ENCODE data around the gene EGLN2. TPM values are rescaled to one million over a fixed set of nuclear protein-coding genes. Genes with fewer than 3 reads are reported as not detected.

EGLN2 gene
- total and polyA plus RNA-seq, 2 of the 4 experiments (the other 2 are of a cell fraction), result 54.1 to 60.2 TPM

- peak; percentile 98 for TF ChIP-seq MAZ (IDR thresholded peaks at IDR 0.05; ENCODE audit: borderline replicate concordance, low read depth, low read length)
- no peak for TF ChIP-seq RFX5 (IDR thresholded peaks at IDR 0.05; ENCODE audit: low read depth, low read length)
Measured at GRCh38 chr19:40806423-40807146, 7.6 kb downstream of the EGLN2 start (continued).

GRCh38 chr19:40807147-40808020 is 8.4 kb downstream of the EGLN2 start:
- peak overlapping the region; percentile 9 for H2AFZ ChIP-seq (replicated peaks; ENCODE audit: low read length, poor library complexity)
- no peaks in the 10 kb centered on the region for H3K27me3 ChIP-seq (ENCODE audit: control insufficient read depth, insufficient read depth, low read length)
- in situ Hi-C loops (cut with MboI; ENCODE audit: low sequenced_read_pairs) (loop anchor here (5.0 kb wide), 1 partner anchor 145 kb away; no protein-coding TSS in a partner anchor), intact Hi-C loops (cut with micrococcal nuclease) (loop anchor here (5.0 kb wide), 1 partner anchor 145 kb away; no protein-coding TSS in a partner anchor), dilution Hi-C loops (cut with HindIII; ENCODE audit: low sequenced_read_pairs, unreplicated experiment) (no loop called here)
- H2BK5ac ChIP-seq (ENCODE audit: low read depth, low read length, poor library complexity, severe bottlenecking), result no peak overlapping the region
- no peak overlapping the region for H3K23ac ChIP-seq (ENCODE audit: low read depth, low read length)
- H3K36me3 ChIP-seq (ENCODE audit: control insufficient read depth, insufficient read depth, low read length), result peaks cover 55% of the 10 kb centered on the region
- peaks cover 73% of the 10 kb centered on the region for H4K20me1 ChIP-seq (ENCODE audit: insufficient read depth, low read length)
- H4K91ac ChIP-seq (ENCODE audit: insufficient read depth, low read depth, low read length), result no peak overlapping the region
- H3K4me3 ChIP-seq (ENCODE audit: insufficient read depth, low read depth, low read length), result no peak overlapping the region
- no peak overlapping the region for H3K9ac ChIP-seq (ENCODE audit: low read depth, low read length)
- H2AK5ac ChIP-seq (ENCODE audit: low read depth, low read length), result no peak overlapping the region
- no peak overlapping the region for H3K14ac ChIP-seq (replicated peaks; ENCODE audit: low read depth, low read length)
- no peak for ATAC-seq (ENCODE audit: low read depth)
- no peak overlapping the region for H3K27ac ChIP-seq (ENCODE audit: insufficient read depth, low read length)
- H3K56ac ChIP-seq (ENCODE audit: extremely low read depth, insufficient read depth, low read length), result no peak overlapping the region
- H2BK15ac ChIP-seq (ENCODE audit: low read depth, low read length), result no peak overlapping the region
- no peaks in the 10 kb centered on the region for H3K9me3 ChIP-seq (ENCODE audit: control insufficient read depth, insufficient read depth, low read length)
- no peak overlapping the region for H3K4ac ChIP-seq (ENCODE audit: low read depth, low read length)
- no peak overlapping the region for H4K8ac ChIP-seq (ENCODE audit: low read depth in 2 of 2, low read length in 2 of 2)
- no peak for DNase-seq
- WGBS, 2 experiments (ENCODE audit: extremely low coverage in 2 of 2, insufficient read length in 1 of 2), result 64% methylated on average over 11 of the region's 18 CpGs; no CpG with 5 or more reads in 1 of the 2 experiments
- H3K79me1 ChIP-seq (ENCODE audit: low read depth in 1 of 2, low read length in 2 of 2), result peaks cover 24 to 81% of the 10 kb centered on the region in 2 experiments
- H2BK20ac ChIP-seq (ENCODE audit: low read depth, low read length), result no peak overlapping the region
- ChIA-PET CTCF (interaction anchor here (0.8 to 1.5 kb wide), 6 partner anchors 9 to 73 kb away, joined by 3 to 5 read pairs (median 3); partner anchors contain the start of gene EGLN2), POLR2A (ENCODE audit: unreplicated experiment) (no interaction called here)
- H4K5ac ChIP-seq (ENCODE audit: low read depth, low read length), result no peak overlapping the region
- BruUV-seq (replicated peaks), result no TSS peak
- H3K4me2 ChIP-seq (ENCODE audit: low read depth, low read length), result no peak overlapping the region
- H2BK120ac ChIP-seq (ENCODE audit: low read depth, low read length), result no peak overlapping the region
- peak overlapping the region; percentile 37 for H2AK9ac ChIP-seq (replicated peaks; ENCODE audit: low read depth, low read length, poor library complexity)
- H3K4me1 ChIP-seq (ENCODE audit: control insufficient read depth, insufficient read depth, low read length), result peaks cover 22% of the 10 kb centered on the region
- no peak overlapping the region for H3K18ac ChIP-seq (ENCODE audit: low read depth, low read length)
- H3K9me1 ChIP-seq (ENCODE audit: insufficient read depth, low read length), result peaks cover 23% of the 10 kb centered on the region
- TF ChIP-seq CTCF (conservative IDR thresholded peaks at IDR 0.05; ENCODE audit: low read depth, low read length) (peak; percentile 26; the same call in 1 of the 2 replicates), CHD1 (IDR thresholded peaks at IDR 0.05; ENCODE audit: low read depth, low read length) (no peak)
